Activated CD8-positive, alpha-beta memory T cell treated with anti-CD3 and anti-CD28 coated beads, Interleukin-2, amount 10 ng/mL, durations not matched to agents 7 days and 5 days (primary cell): Measurements from ENCODE around the gene PARVB. TPM values are rescaled to one million over a fixed set of nuclear protein-coding genes. Genes with fewer than 3 reads are reported as not detected.

Experiments used
- ATAC-seq: fragments of 150-1000 bp; cut with Tn5 transposase; one replicate; pipeline ENCODE4 v1.10.0; 2021; ENCODE audit warnings: moderate library complexity
- CTCF ChIA-PET: fragments of 350-600 bp; sonication (Branson Sonifier 250); formaldehyde crosslinking; loops from one replicate; lab custom pipeline; 2021; ENCODE audit warnings: antibody characterized with exemption; lab: Charles Lee
- DNase-seq: peaks from one replicate; pipeline ENCODE4 v3.0.0-alpha.2; 2020
- H3K27ac Mint-ChIP-seq: one replicate; pipeline ENCODE4 v1.8.0; 2021; ENCODE audit warnings: mild to moderate bottlenecking, mixed read lengths
- H3K27me3 Mint-ChIP-seq: one replicate; pipeline ENCODE4 v1.8.0; 2021; ENCODE audit warnings: mixed read lengths
- H3K36me3 Mint-ChIP-seq: one replicate; pipeline ENCODE4 v1.8.0; 2021; ENCODE audit warnings: mild to moderate bottlenecking, mixed read lengths
- H3K4me1 Mint-ChIP-seq: one replicate; pipeline ENCODE4 v1.8.0; 2021; ENCODE audit warnings: mixed read lengths
- H3K4me3 Mint-ChIP-seq: one replicate; pipeline ENCODE4 v1.8.0; 2021; ENCODE audit warnings: mild to moderate bottlenecking, moderate library complexity, mixed read lengths
- H3K9me3 Mint-ChIP-seq: one replicate; pipeline ENCODE4 v1.8.0; 2022; ENCODE audit warnings: low read depth, mixed read lengths
- total RNA-seq, 2 experiments: library from RNA; stranded (reverse); gene quantifications; one replicate each; pipeline ENCODE4 v1.2.3, GENCODE V29; 2021

PARVB gene
- total RNA-seq, 2 experiments from 2014 or later = 56.9 to 66.9 TPM

- peaks cover 24% of the 10 kb centered on the region for H3K4me1 Mint-ChIP-seq
- DNase-seq (no peak), ATAC-seq (no peak)
- H3K9me3 Mint-ChIP-seq = no peaks in the 10 kb centered on the region
- H3K4me3 Mint-ChIP-seq = no peak overlapping the region
- H3K36me3 Mint-ChIP-seq = peaks cover 2% of the 10 kb centered on the region
- CTCF ChIA-PET = interaction anchor here (1.0 to 2.8 kb wide), 3 partner anchors 9 to 48 kb away, joined by 3 to 15 read pairs (median 4); partner anchors contain the start of gene PARVB
- H3K27ac Mint-ChIP-seq = no peak overlapping the region
- H3K27me3 Mint-ChIP-seq = no peaks in the 10 kb centered on the region
Observed at GRCh38 chr22:44033287-44033686, 9.2 kb downstream of the PARVB start.

GRCh38 chr22:44033694-44034093, 9.6 kb downstream of the PARVB start:
- no peak for DNase-seq
- Mint-ChIP-seq H3K36me3 (no peaks in the 10 kb centered on the region), H3K9me3 (no peaks in the 10 kb centered on the region), H3K4me3 (no peak overlapping the region), H3K27me3 (no peaks in the 10 kb centered on the region), H3K4me1 (peaks cover 21% of the 10 kb centered on the region), H3K27ac (no peak overlapping the region)
- CTCF ChIA-PET = interaction anchor here (1.0 to 2.8 kb wide), 3 partner anchors 9 to 48 kb away, joined by 3 to 15 read pairs (median 4); partner anchors contain the start of gene PARVB
- ATAC-seq = no peak

- no peak for DNase-seq
- Mint-ChIP-seq H3K4me3 (no peak overlapping the region), H3K4me1 (peaks cover 16% of the 10 kb centered on the region), H3K36me3 (no peaks in the 10 kb centered on the region), H3K27ac (no peak overlapping the region), H3K9me3 (no peaks in the 10 kb centered on the region), H3K27me3 (no peaks in the 10 kb centered on the region)
- ATAC-seq = no peak
- CTCF ChIA-PET = interaction anchor here (1.0 to 1.2 kb wide), 2 partner anchors 11 to 44 kb away, joined by 3 to 5 read pairs; no protein-coding TSS in a partner anchor
Observed at GRCh38 chr22:44037519-44038375, 13.6 kb downstream of the PARVB start.

GRCh38 chr22:44039566-44040171, 15.6 kb downstream of the PARVB start:
- Mint-ChIP-seq H3K4me3 (no peak overlapping the region), H3K9me3 (no peaks in the 10 kb centered on the region), H3K27ac (peak overlapping the region; percentile 3), H3K36me3 (no peaks in the 10 kb centered on the region), H3K27me3 (no peaks in the 10 kb centered on the region), H3K4me1 (peaks cover 16% of the 10 kb centered on the region)
- peak; percentile 66 for ATAC-seq
- CTCF ChIA-PET = interaction anchor here (1.7 kb wide), 1 partner anchor 46 kb away, joined by 4 read pairs; no protein-coding TSS in a partner anchor
- DNase-seq = no peak

GRCh38 chr22:44042249-44043218, 18.4 kb downstream of the PARVB start:
- Mint-ChIP-seq H3K36me3 (no peaks in the 10 kb centered on the region), H3K27ac (no peak overlapping the region), H3K4me3 (no peak overlapping the region), H3K9me3 (no peaks in the 10 kb centered on the region), H3K4me1 (peaks cover 36% of the 10 kb centered on the region), H3K27me3 (no peaks in the 10 kb centered on the region)
- CTCF ChIA-PET = interaction anchor here (1.0 kb wide), 1 partner anchor 49 kb away, joined by 3 read pairs; no protein-coding TSS in a partner anchor
- DNase-seq (no peak), ATAC-seq (no peak)

- Mint-ChIP-seq H3K27ac (no peak overlapping the region), H3K4me3 (no peak overlapping the region), H3K4me1 (peaks cover 39% of the 10 kb centered on the region), H3K9me3 (no peaks in the 10 kb centered on the region), H3K36me3 (no peaks in the 10 kb centered on the region), H3K27me3 (no peaks in the 10 kb centered on the region)
- DNase-seq = no peak
- CTCF ChIA-PET = interaction anchor here (0.9 kb wide), 1 partner anchor 52 kb away, joined by 3 read pairs; no protein-coding TSS in a partner anchor
- ATAC-seq = no peak
Observed at GRCh38 chr22:44045145-44045544, 21.0 kb downstream of the PARVB start.

GRCh38 chr22:44046485-44047141, 22.5 kb downstream of the PARVB start:
- H3K27ac Mint-ChIP-seq = peak overlapping the region; percentile 69
- no peaks in the 10 kb centered on the region for H3K36me3 Mint-ChIP-seq
- DNase-seq (no peak), ATAC-seq (no peak)
- H3K4me3 Mint-ChIP-seq = no peak overlapping the region
- CTCF ChIA-PET = interaction anchor here (1.5 to 2.7 kb wide), 2 partner anchors 54 to 580 kb away, joined by 4 to 7 read pairs; no protein-coding TSS in a partner anchor
- H3K9me3 Mint-ChIP-seq = no peaks in the 10 kb centered on the region
- no peaks in the 10 kb centered on the region for H3K27me3 Mint-ChIP-seq
- peaks cover 39% of the 10 kb centered on the region for H3K4me1 Mint-ChIP-seq

- no peak for DNase-seq
- Mint-ChIP-seq H3K27ac (peak overlapping the region; percentile 83), H3K36me3 (peaks cover 2% of the 10 kb centered on the region), H3K4me1 (peaks cover 39% of the 10 kb centered on the region), H3K4me3 (peak overlapping the region; percentile 73), H3K27me3 (no peaks in the 10 kb centered on the region), H3K9me3 (no peaks in the 10 kb centered on the region)
- ATAC-seq = peak; percentile 71
- CTCF ChIA-PET = interaction anchor here (0.6 to 2.7 kb wide), 6 partner anchors 9 to 578 kb away, joined by 3 to 7 read pairs (median 4); no protein-coding TSS in a partner anchor
Observed at GRCh38 chr22:44047891-44048301, 23.8 kb downstream of the PARVB start.

GRCh38 chr22:44049486-44050231, 25.6 kb downstream of the PARVB start:
- Mint-ChIP-seq H3K27me3 (no peaks in the 10 kb centered on the region), H3K4me1 (peaks cover 39% of the 10 kb centered on the region), H3K4me3 (no peak overlapping the region), H3K27ac (peak overlapping the region; percentile 2), H3K36me3 (peaks cover 2% of the 10 kb centered on the region), H3K9me3 (no peaks in the 10 kb centered on the region)
- CTCF ChIA-PET = no interaction called here
- ATAC-seq = no peak
- DNase-seq = no peak

GRCh38 chr22:44050766-44051355, 26.8 kb downstream of the PARVB start:
- no peaks in the 10 kb centered on the region for H3K9me3 Mint-ChIP-seq
- ATAC-seq = no peak
- peaks cover 30% of the 10 kb centered on the region for H3K4me1 Mint-ChIP-seq
- DNase-seq = no peak
- H3K27ac Mint-ChIP-seq = no peak overlapping the region
- no peak overlapping the region for H3K4me3 Mint-ChIP-seq
- CTCF ChIA-PET = interaction anchor here (1.3 kb wide), 1 partner anchor 57 kb away, joined by 3 read pairs; no protein-coding TSS in a partner anchor
- peaks cover 2% of the 10 kb centered on the region for H3K36me3 Mint-ChIP-seq
- no peaks in the 10 kb centered on the region for H3K27me3 Mint-ChIP-seq

- no peaks in the 10 kb centered on the region for H3K9me3 Mint-ChIP-seq
- CTCF ChIA-PET = interaction anchor here (1.3 kb wide), 1 partner anchor 57 kb away, joined by 3 read pairs; no protein-coding TSS in a partner anchor
- H3K4me3 Mint-ChIP-seq = no peak overlapping the region
- H3K27ac Mint-ChIP-seq = no peak overlapping the region
- peaks cover 28% of the 10 kb centered on the region for H3K4me1 Mint-ChIP-seq
- ATAC-seq (no peak), DNase-seq (no peak)
- H3K27me3 Mint-ChIP-seq = no peaks in the 10 kb centered on the region
- peaks cover 2% of the 10 kb centered on the region for H3K36me3 Mint-ChIP-seq
Observed at GRCh38 chr22:44051358-44051757, 27.3 kb downstream of the PARVB start.
